Prostate gland (tissue), 2 donors: ENCODE measurements around the gene OTOP3. TPM values are rescaled to one million over a fixed set of nuclear protein-coding genes. Genes with fewer than 3 reads are reported as not detected.

Source experiments
- DNase-seq: peaks from one replicate; pipeline ENCODE4 v3.0.0-alpha.2; 2019; ENCODE audit warnings: low spot score
- H3K27ac ChIP-seq, 2 donors: fragments of 200-600 bp; sonication (generic); 2 replicates each; pipeline ENCODE4 v1.5.1; 2017 to 2019
- H3K27me3 ChIP-seq: fragments of 200-600 bp; sonication (generic); replicated peaks from 2 replicates; pipeline ENCODE4 v1.5.1; 2019; ENCODE audit not compliant: insufficient read depth
- H3K36me3 ChIP-seq, 2 donors: fragments of 200-600 bp; sonication (generic); 1 replicate in 1 of 2; 2 replicates in 1 of 2; pipeline versions ENCODE4 v1.5.1 to v1.8.1; 2017 to 2019
- H3K4me1 ChIP-seq: fragments of 200-600 bp; sonication (generic); replicated peaks from 2 replicates; pipeline ENCODE4 v1.5.1; 2019
- H3K4me3 ChIP-seq, 2 donors: fragments of 200-600 bp; sonication (generic); 2 replicates each; pipeline ENCODE4 v1.5.1; 2017 to 2019
- H3K9me3 ChIP-seq: fragments of 200-600 bp; sonication (generic); 2 replicates; pipeline ENCODE4 v1.5.1; 2017
- POLR2A ChIP-seq: fragments of 450-650 bp; IDR thresholded peaks from one replicate; pipeline ENCODE4 v1.6.1; 2016; ENCODE audit warnings: antibody characterized with exemption, mild to moderate bottlenecking
- POLR2AphosphoS5 ChIP-seq: sonication (generic); formaldehyde crosslinking; IDR thresholded peaks from one replicate; pipeline ENCODE4 v1.6.1; 2017; ENCODE audit warnings: antibody characterized with exemption
- WGBS: methylation state at CpG from one replicate; pipeline ENCODE4 v1.1.5; 2018; 5-methylcytosine and 5-hydroxymethylcytosine counted together
- intact Hi-C: fragments of 100-400 bp; cut with DNase I; formaldehyde crosslinking; loops from one replicate; pipeline ENCODE4 v1.14.2; 2022
- total RNA-seq, 2 donors: library from RNA; depleted of rRNA; stranded (reverse); fragments of >200 nt; gene quantifications; one replicate each; pipeline ENCODE4 v1.1.0, GENCODE V29; 2016
- TF ChIP-seq, protein P1 (sequence below), 4 experiments: fragments of 200-600 bp in 2 of 4; fragments of 450-650 bp in 2 of 4; sonication (generic) in 2 of 4; IDR thresholded peaks; 1 replicate in 3 of 4; 2 replicates in 1 of 4; pipeline ENCODE4 v1.5.1; 2016 to 2019; ENCODE audit warnings: antibody characterized with exemption in 4 of 4, mild to moderate bottlenecking in 2 of 4, moderate library complexity in 2 of 4

OTOP3 gene
- total RNA-seq, 2 donors from 2014 or later: not detected

DNA sequence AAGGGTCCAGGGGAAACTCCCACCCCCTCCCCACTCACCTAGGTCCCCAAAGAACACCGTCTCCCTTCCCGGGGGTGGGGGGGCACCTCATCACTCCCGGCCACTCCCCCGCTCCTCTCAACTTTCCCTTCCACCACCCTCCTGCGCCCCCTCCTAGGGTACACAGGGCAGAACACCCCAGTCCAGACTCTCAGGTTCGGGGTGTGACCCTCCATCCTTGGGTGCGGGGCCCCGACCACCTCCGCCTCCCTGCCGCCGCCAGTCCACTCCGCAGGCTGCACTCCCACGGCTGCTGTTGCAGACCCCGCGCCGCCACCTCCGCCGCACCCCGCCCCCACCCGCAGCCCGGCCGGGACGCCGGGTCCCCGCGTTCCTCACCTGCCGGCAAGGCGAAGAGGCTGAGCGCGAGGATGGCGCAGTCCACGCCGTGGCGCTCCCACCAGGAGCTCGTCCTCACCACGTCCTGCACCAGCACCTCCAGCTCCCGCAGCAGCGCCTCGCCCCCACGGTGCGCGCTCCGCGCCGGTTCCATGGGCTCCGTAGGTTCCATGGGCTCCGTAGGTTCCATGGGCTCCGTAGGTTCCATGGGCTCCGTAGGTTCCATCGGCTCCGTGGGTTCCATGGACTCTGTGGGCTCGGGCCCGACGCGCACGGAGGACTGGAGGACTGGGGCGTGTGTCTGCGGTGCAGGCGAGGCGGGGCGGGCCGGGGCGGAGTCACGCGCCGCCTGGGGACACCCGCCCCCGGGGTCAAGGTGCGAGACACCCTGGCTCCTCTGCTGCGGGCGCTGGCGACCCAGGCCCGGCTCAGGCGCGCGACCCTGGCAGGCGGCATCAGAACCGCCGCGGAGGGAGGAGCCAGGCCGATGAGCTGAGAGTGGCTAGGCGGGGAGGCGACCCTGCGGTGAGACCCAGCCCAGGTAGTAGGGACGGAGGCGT is 42.5 kb upstream of the OTOP3 start, which contains the start of gene FADS6:
Gene FADS6, minus strand, starts transcription at position 660 of the 938 bp plus-strand sequence. Its CDS starts 38 bp downstream, at position 622.
- Histone ChIP-seq H3K4me3 (peak within 1 kb of the TSS; percentile 7 to 23), H3K36me3 (no peaks in the 10 kb centered on the region), H3K27me3 (peaks cover 19% of the 10 kb centered on the region), H3K27ac (no peak within 1 kb of the TSS), H3K4me1 (peaks cover 7% of the 10 kb centered on the region), H3K9me3 (no peaks in the 10 kb centered on the region)
- TF ChIP-seq POLR2AphosphoS5 (no peak), POLR2A (no peak)
- TF ChIP-seq, protein P1, sequence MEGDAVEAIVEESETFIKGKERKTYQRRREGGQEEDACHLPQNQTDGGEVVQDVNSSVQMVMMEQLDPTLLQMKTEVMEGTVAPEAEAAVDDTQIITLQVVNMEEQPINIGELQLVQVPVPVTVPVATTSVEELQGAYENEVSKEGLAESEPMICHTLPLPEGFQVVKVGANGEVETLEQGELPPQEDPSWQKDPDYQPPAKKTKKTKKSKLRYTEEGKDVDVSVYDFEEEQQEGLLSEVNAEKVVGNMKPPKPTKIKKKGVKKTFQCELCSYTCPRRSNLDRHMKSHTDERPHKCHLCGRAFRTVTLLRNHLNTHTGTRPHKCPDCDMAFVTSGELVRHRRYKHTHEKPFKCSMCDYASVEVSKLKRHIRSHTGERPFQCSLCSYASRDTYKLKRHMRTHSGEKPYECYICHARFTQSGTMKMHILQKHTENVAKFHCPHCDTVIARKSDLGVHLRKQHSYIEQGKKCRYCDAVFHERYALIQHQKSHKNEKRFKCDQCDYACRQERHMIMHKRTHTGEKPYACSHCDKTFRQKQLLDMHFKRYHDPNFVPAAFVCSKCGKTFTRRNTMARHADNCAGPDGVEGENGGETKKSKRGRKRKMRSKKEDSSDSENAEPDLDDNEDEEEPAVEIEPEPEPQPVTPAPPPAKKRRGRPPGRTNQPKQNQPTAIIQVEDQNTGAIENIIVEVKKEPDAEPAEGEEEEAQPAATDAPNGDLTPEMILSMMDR (IDR thresholded peaks at IDR 0.05): no peak
- intact Hi-C loops: no loop called here
- DNase-seq: no peak
- whole genome bisulfite sequencing: 3% methylated on average over 52 of the region's 86 CpGs

DNA sequence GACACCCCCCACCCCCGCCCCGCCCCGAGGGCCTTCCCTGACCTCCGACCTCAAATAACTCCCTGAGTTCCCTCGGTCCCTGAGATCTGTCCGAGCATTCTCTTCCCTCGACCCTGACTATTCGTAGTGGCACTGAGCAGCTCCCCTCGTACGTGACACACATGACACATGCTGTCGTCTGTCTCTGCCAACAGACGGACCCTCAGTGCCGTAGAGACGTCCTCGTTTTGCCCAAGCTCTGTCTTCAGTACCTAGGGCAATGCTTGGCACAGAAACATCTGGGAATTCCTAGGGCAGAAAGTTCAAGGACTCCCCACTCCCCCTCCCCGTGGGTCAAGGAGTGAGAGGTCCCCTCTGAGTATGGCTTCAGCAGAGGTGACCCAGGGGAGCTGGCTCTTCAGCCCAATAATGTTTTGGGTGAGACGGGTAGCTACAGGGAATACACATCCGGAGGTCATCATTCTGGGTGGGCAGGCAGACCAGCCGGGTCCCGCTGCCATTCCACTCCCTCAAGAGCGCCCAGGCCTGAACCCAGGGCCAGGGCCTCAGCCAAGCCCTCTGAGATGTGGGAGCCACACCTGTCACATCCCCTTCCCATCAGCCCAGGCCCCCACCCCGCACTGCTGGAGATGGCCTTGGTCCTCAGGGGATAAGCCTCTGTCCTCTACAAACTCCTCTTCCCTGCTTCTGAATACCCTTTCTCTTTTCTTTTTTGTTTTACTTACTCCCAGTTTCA is 41.6 kb upstream of the OTOP3 start:
- H3K27me3 ChIP-seq: peaks cover 16% of the 10 kb centered on the region

DNA sequence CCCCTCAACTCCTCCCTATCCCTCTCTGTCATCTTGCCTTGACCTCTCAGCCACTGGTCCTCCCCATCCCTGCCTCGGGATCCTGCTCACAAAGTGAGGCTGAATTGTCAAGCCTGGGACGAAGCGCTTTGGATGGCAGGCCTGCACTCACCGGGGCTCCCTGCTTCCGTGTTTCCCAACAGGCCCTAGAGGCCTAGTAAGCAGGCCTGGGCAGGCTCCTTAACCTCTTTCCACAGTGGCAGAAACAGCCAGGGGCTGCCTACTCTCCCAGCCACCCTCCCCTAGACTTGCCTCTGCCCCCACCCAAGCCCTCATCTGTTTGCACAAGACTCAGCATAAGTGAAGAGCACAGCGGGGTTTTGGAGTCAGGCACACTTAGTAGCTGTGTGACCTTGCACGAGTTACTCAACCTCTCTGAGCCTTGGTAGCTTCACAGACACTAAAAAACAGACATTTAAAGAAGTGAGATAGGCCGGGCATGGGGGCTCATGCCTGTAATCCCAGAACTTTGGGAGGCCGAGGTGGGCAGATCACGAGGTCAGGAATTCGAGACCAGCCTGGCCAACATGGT is 37.2 kb upstream of the OTOP3 start:
- H3K4me1 ChIP-seq: peaks cover 2% of the 10 kb centered on the region
- no peak overlapping the region for H3K27ac ChIP-seq
- no peaks in the 10 kb centered on the region for H3K9me3 ChIP-seq
- TF ChIP-seq, protein P1 (IDR thresholded peaks at IDR 0.05): no peak
- TF ChIP-seq POLR2AphosphoS5 (no peak), POLR2A (no peak)
- H3K27me3 ChIP-seq: peaks cover 8% of the 10 kb centered on the region
- no peaks in the 10 kb centered on the region for H3K36me3 ChIP-seq
- no peak overlapping the region for H3K4me3 ChIP-seq
- WGBS: 71% methylated on average over 11 of the region's 11 CpGs
- no peak for DNase-seq
- intact Hi-C loops: no loop called here

More for the DNA sequence above, 41.6 kb upstream of the OTOP3 start:
- TF ChIP-seq POLR2A: no peak
- no peak for TF ChIP-seq POLR2AphosphoS5
- TF ChIP-seq, protein P1 (IDR thresholded peaks at IDR 0.05): no peak
- H3K4me1 ChIP-seq: peaks cover 7% of the 10 kb centered on the region
- DNase-seq: no peak
- H3K36me3 ChIP-seq: no peaks in the 10 kb centered on the region
- WGBS: 39% methylated on average over 18 of the region's 22 CpGs
- no peaks in the 10 kb centered on the region for H3K9me3 ChIP-seq
- intact Hi-C loops: no loop called here
- H3K4me3 ChIP-seq: no peak overlapping the region
- H3K27ac ChIP-seq: no peak overlapping the region

DNA sequence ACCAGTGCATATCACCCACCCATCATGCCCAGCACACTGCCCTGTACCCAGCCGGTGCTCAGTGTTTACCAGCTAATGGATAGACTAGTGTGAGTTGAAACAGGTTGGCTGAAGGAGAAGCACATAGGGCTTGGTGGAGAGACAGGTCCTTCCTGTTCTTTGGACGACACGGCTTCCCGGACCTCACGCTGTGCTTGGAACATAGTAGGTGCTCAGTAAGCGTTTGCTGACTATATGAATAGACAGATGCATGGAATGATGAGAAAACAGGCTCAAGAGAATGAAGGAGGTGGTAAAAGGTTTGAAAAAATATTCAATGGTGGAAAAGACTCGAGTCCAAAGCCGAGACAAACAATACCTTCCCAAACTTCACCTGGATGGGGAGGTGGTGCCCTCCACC is 35.5 kb upstream of the OTOP3 start:
- Histone ChIP-seq H3K36me3 (no peaks in the 10 kb centered on the region), H3K27me3 (no peaks in the 10 kb centered on the region), H3K4me1 (no peaks in the 10 kb centered on the region), H3K27ac (no peak overlapping the region), H3K4me3 (no peak overlapping the region), H3K9me3 (no peaks in the 10 kb centered on the region)
- WGBS: 68% methylated on average over 8 of the region's 8 CpGs
- DNase-seq: no peak
- intact Hi-C loops: no loop called here
- TF ChIP-seq POLR2A (no peak), POLR2AphosphoS5 (no peak)
- TF ChIP-seq, protein P1 (IDR thresholded peaks at IDR 0.05): no peak
